CD14-positive monocyte (primary cell): Measurements from ENCODE around the gene CTF1. TPM values are rescaled to one million over a fixed set of nuclear protein-coding genes. Genes with fewer than 3 reads are reported as not detected.
A peak's percentile ranks its signal among the peaks of the same experiment; 100 is the strongest.

ENCODE experiments used
- DNase-seq, 3 donors: peaks; one replicate each; pipeline ENCODE4 v3.0.0-alpha.2; 2011 to 2022
- H2AFZ ChIP-seq: 2 replicates; pipeline ENCODE4 v1.6.0; 2012; ENCODE audit warnings: mild to moderate bottlenecking, low read depth, low read length, inconsistent platforms; ENCODE audit not compliant: insufficient read depth, poor library complexity, severe bottlenecking
- H3K27ac ChIP-seq, 2 donors: 1 replicate in 1 of 2; 2 replicates in 1 of 2; pipeline ENCODE4 v1.5.1; 2012 to 2013; ENCODE audit warnings: low read length in 2 of 2, control low read depth in 1 of 2, inconsistent platforms in 1 of 2, low read depth in 1 of 2, mild to moderate bottlenecking in 1 of 2
- H3K27me3 ChIP-seq, 2 donors: one replicate each; pipeline versions ENCODE4 v1.6.0 to v1.6.1; 2011 to 2013; ENCODE audit warnings: low read length in 2 of 2; ENCODE audit not compliant: control insufficient read depth in 2 of 2, insufficient read depth in 2 of 2
- H3K36me3 ChIP-seq, 2 donors: replicated peaks in 1 of 2; 1 replicate in 1 of 2; 2 replicates in 1 of 2; pipeline versions ENCODE4 v1.5.1 to v1.6.1; 2012 to 2013; ENCODE audit warnings: low read length in 2 of 2, control low read depth in 1 of 2, inconsistent platforms in 1 of 2, mild to moderate bottlenecking in 1 of 2; ENCODE audit not compliant: insufficient read depth in 2 of 2, control insufficient read depth in 1 of 2
- H3K4me1 ChIP-seq, 2 donors: 1 replicate in 1 of 2; 2 replicates in 1 of 2; pipeline versions ENCODE4 v1.5.1 to v1.6.1; 2012 to 2013; ENCODE audit warnings: low read length in 2 of 2, control low read depth in 1 of 2, inconsistent platforms in 1 of 2, mild to moderate bottlenecking in 1 of 2, moderate library complexity in 1 of 2; ENCODE audit not compliant: insufficient read depth in 2 of 2, control insufficient read depth in 1 of 2
- H3K4me2 ChIP-seq: replicated peaks from 2 replicates; pipeline ENCODE3; 2012; ENCODE audit warnings: low read length, moderate library complexity, mild to moderate bottlenecking; ENCODE audit not compliant: poor library complexity, severe bottlenecking; ENCODE audit errors: extremely low read depth
- H3K4me3 ChIP-seq, 3 experiments: fragments of 200-600 bp in 1 of 3; sonication (generic) in 1 of 3; replicated peaks in 1 of 3; 1 replicate in 2 of 3; 2 replicates in 1 of 3; pipeline ENCODE4 v1.5.1; 2011 to 2013; ENCODE audit warnings: low read length in 3 of 3, mild to moderate bottlenecking in 3 of 3, control low read depth in 2 of 3, low read depth in 2 of 3, inconsistent platforms in 1 of 3, moderate library complexity in 1 of 3
- H3K79me2 ChIP-seq: 2 replicates; pipeline ENCODE4 v1.6.0; 2012; ENCODE audit warnings: mild to moderate bottlenecking, control low read depth, inconsistent platforms, low read length, moderate library complexity; ENCODE audit not compliant: insufficient read depth
- H3K9ac ChIP-seq: 2 replicates; pipeline ENCODE4 v1.6.0; 2017; ENCODE audit warnings: low read length, mild to moderate bottlenecking; ENCODE audit not compliant: insufficient read depth, poor library complexity, severe bottlenecking
- H3K9me3 ChIP-seq, 2 donors: replicated peaks in 1 of 2; 1 replicate in 1 of 2; 2 replicates in 1 of 2; pipeline versions ENCODE4 v1.5.1 to v1.6.1; 2012 to 2013; ENCODE audit warnings: low read length in 2 of 2, control low read depth in 1 of 2; ENCODE audit not compliant: control insufficient read depth in 1 of 2, insufficient read depth in 1 of 2
- H4K20me1 ChIP-seq: 2 replicates; pipeline ENCODE4 v1.6.0; 2012; ENCODE audit warnings: mild to moderate bottlenecking, low read length, control low read depth, moderate library complexity; ENCODE audit not compliant: insufficient read depth
- H3K27ac Mint-ChIP-seq, 7 donors: one replicate each; pipeline ENCODE4 v1.8.0; 2020; ENCODE audit warnings: mild to moderate bottlenecking in 7 of 7, mixed read lengths in 7 of 7, moderate library complexity in 6 of 7, inconsistent platforms in 2 of 7
- H3K27me3 Mint-ChIP-seq, 3 donors: one replicate each; pipeline ENCODE4 v1.8.0; 2021 to 2022; ENCODE audit warnings: low read depth in 3 of 3, mild to moderate bottlenecking in 3 of 3, mixed read lengths in 3 of 3, moderate library complexity in 3 of 3, inconsistent platforms in 1 of 3
- H3K36me3 Mint-ChIP-seq, 2 donors: one replicate each; pipeline ENCODE4 v1.8.0; 2020; ENCODE audit warnings: mixed read lengths in 2 of 2, inconsistent platforms in 1 of 2, mild to moderate bottlenecking in 1 of 2
- H3K4me1 Mint-ChIP-seq: one replicate; pipeline ENCODE4 v1.8.0; 2020; ENCODE audit warnings: mild to moderate bottlenecking, mixed read lengths
- H3K4me3 Mint-ChIP-seq, 2 donors: one replicate each; pipeline ENCODE4 v1.8.0; 2020; ENCODE audit warnings: mild to moderate bottlenecking in 2 of 2, mixed read lengths in 2 of 2, moderate library complexity in 1 of 2
- H3K9me3 Mint-ChIP-seq, 7 donors: one replicate each; pipeline ENCODE4 v1.8.0; 2020 to 2022; ENCODE audit warnings: mixed read lengths in 7 of 7, mild to moderate bottlenecking in 6 of 7, moderate library complexity in 6 of 7, inconsistent platforms in 2 of 7
- WGBS: methylation state at CpG from one replicate; pipeline ENCODE4 v1.1.5; 2013; ENCODE audit warnings: missing lambda C conversion rate; ENCODE audit not compliant: insufficient coverage; 5-methylcytosine and 5-hydroxymethylcytosine counted together
- intact Hi-C, 2 donors: fragments of 100-400 bp; cut with micrococcal nuclease; formaldehyde crosslinking; loops; one replicate each; pipeline versions ENCODE4 v1.15.0 to v1.15.1; 2023
- polyA plus RNA-seq, 3 donors: library from polyadenylated mRNA; depleted of rRNA in 1 of 3; unstranded in 2 of 3; stranded (reverse) in 1 of 3; fragments of 300-500 nt in 2 of 3; fragments of >200 nt in 1 of 3; fragmentation: Illumina TruSeq in 2 of 3; gene quantifications; 1 replicate in 2 of 3; 2 replicates in 1 of 3; pipeline ENCODE4 v1.2.3, GENCODE V29; 2012 to 2021
- TF ChIP-seq, protein P1 (sequence below): fragments of 200-600 bp; IDR thresholded peaks from one replicate; pipeline ENCODE4 v1.8.0; 2022; ENCODE audit warnings: antibody characterized with exemption, mild to moderate bottlenecking

Gene CTF1
- polyA plus RNA-seq, 3 donors, result 0.93 TPM; not detected in 2

DNA sequence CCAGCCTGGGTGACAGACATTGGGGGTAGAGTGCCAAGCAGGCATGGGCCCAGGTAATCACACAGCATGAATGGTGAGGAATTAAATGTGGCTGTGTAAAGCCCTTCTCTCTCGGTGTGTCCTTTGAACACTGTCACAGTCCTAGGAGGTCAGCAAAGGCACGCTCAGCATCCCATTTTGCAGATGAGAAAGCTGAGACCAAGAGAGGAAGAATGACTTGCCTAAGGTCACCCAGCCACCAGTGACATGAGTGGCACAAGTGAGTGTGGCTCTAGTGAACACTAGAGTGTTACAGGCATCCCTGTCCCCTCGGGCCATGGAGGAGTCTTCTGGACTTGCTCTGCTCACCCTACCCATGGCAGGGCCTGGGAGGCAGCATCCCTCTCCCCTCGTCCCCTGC is 10.7 kb downstream of the CTF1 start:
- intact Hi-C loops, result no loop called here

DNA sequence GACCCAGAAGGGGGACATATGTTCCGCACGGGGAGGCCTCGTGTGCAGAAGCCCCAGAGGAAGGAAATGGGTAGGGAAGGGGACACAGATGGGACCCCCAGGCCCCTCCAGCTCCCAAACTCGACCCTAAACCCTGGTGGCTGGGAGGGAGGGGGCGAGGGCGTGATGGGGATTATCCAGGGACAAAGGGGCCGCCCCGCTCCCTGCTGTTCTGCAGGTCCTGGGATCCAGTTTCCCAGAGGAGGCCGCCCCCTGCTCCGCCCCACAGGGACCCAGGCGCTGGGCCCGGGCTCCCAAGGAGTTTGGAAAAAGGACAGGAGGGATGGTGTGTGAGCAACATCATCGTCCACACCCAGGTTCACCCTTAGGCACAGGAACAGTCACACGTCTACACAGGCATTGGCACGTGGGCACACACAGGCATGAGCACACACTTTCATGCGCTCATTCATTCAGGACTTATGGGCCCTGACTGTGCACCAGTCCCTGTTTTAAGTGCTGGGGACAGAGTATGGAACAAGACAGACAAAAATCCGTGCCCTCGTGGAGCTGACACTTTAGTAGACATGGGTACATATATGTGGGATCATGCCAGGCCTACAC is 14.1 kb downstream of the CTF1 start:
- no peak for DNase-seq
- Histone ChIP-seq H2AFZ (no peak overlapping the region), H3K4me1 (no peaks in the 10 kb centered on the region), H3K4me2 (no peak overlapping the region), H3K27ac (no peak overlapping the region), H3K4me3 (no peak overlapping the region), H3K27me3 (no peaks in the 10 kb centered on the region), H3K36me3 (no peaks in the 10 kb centered on the region), H4K20me1 (no peaks in the 10 kb centered on the region), H3K79me2 (no peaks in the 10 kb centered on the region), H3K9ac (no peak overlapping the region), H3K9me3 (no peaks in the 10 kb centered on the region)
- Mint-ChIP-seq H3K27ac (no peak overlapping the region), H3K36me3 (no peaks in the 10 kb centered on the region), H3K4me3 (no peak overlapping the region), H3K27me3 (peaks cover 0 to 8% (median 4%) of the 10 kb centered on the region in 3 donors), H3K4me1 (peaks cover 2% of the 10 kb centered on the region), H3K9me3 (no peaks in the 10 kb centered on the region)
- WGBS, result 93% methylated on average over 4 of the region's 18 CpGs
- intact Hi-C loops, result no loop called here
- TF ChIP-seq, protein P1, sequence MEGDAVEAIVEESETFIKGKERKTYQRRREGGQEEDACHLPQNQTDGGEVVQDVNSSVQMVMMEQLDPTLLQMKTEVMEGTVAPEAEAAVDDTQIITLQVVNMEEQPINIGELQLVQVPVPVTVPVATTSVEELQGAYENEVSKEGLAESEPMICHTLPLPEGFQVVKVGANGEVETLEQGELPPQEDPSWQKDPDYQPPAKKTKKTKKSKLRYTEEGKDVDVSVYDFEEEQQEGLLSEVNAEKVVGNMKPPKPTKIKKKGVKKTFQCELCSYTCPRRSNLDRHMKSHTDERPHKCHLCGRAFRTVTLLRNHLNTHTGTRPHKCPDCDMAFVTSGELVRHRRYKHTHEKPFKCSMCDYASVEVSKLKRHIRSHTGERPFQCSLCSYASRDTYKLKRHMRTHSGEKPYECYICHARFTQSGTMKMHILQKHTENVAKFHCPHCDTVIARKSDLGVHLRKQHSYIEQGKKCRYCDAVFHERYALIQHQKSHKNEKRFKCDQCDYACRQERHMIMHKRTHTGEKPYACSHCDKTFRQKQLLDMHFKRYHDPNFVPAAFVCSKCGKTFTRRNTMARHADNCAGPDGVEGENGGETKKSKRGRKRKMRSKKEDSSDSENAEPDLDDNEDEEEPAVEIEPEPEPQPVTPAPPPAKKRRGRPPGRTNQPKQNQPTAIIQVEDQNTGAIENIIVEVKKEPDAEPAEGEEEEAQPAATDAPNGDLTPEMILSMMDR, result no peak

More for the DNA sequence above, 10.7 kb downstream of the CTF1 start:
- H3K27me3 ChIP-seq, result no peaks in the 10 kb centered on the region
- H2AFZ ChIP-seq, result no peak overlapping the region
- TF ChIP-seq, protein P1, result no peak
- peaks cover 0 to 7% of the 10 kb centered on the region in 2 donors for H3K9me3 ChIP-seq
- H4K20me1 ChIP-seq, result no peaks in the 10 kb centered on the region
- H3K4me3 ChIP-seq, result no peak overlapping the region
- H3K36me3 Mint-ChIP-seq, result no peaks in the 10 kb centered on the region
- no peak overlapping the region for H3K27ac ChIP-seq
- no peak overlapping the region for H3K9ac ChIP-seq
- no peak overlapping the region for H3K4me3 Mint-ChIP-seq
- peaks cover 0 to 8% (median 2%) of the 10 kb centered on the region in 7 donors for H3K9me3 Mint-ChIP-seq
- 93% methylated on average over 2 of the region's 4 CpGs for WGBS
- H3K27ac Mint-ChIP-seq, result peak overlapping the region in 1 of 7 donors; percentile 19
- no peak for DNase-seq
- no peaks in the 10 kb centered on the region for H3K79me2 ChIP-seq
- H3K4me1 Mint-ChIP-seq, result peaks cover 29% of the 10 kb centered on the region
- H3K4me1 ChIP-seq, result peaks cover 29% of the 10 kb centered on the region in 2 donors
- H3K27me3 Mint-ChIP-seq, result peaks cover 0 to 8% (median 4%) of the 10 kb centered on the region in 3 donors
- no peak overlapping the region for H3K4me2 ChIP-seq
- no peaks in the 10 kb centered on the region for H3K36me3 ChIP-seq
